ENCODE measurements around the gene FETUB. TPM values are rescaled to one million over a fixed set of nuclear protein-coding genes. Genes with fewer than 3 reads are reported as not detected.

The FETUB gene
- total RNA-seq, 2 experiments from 2014 or later = not detected

GRCh38 chr3:186651678-186652215, 11.5 kb downstream of the FETUB start:
- no peak overlapping the region for H3K27ac ChIP-seq (ENCODE audit: low read depth, low read length, poor library complexity, severe bottlenecking)
- no peaks in the 10 kb centered on the region for H3K9me2 ChIP-seq (ENCODE audit: insufficient read depth, low read length)
- H3K79me2 ChIP-seq (ENCODE audit: insufficient read depth, low read depth, low read length) = no peaks in the 10 kb centered on the region
- BruUV-seq (replicated peaks) = no TSS peak
- H3K4me1 ChIP-seq (ENCODE audit: insufficient read depth, low read length, poor library complexity, severe bottlenecking) = peaks cover 42% of the 10 kb centered on the region
- H3K4me3 ChIP-seq (ENCODE audit: low read depth, low read length, poor library complexity, severe bottlenecking) = no peak overlapping the region
- TF ChIP-seq, protein P1, sequence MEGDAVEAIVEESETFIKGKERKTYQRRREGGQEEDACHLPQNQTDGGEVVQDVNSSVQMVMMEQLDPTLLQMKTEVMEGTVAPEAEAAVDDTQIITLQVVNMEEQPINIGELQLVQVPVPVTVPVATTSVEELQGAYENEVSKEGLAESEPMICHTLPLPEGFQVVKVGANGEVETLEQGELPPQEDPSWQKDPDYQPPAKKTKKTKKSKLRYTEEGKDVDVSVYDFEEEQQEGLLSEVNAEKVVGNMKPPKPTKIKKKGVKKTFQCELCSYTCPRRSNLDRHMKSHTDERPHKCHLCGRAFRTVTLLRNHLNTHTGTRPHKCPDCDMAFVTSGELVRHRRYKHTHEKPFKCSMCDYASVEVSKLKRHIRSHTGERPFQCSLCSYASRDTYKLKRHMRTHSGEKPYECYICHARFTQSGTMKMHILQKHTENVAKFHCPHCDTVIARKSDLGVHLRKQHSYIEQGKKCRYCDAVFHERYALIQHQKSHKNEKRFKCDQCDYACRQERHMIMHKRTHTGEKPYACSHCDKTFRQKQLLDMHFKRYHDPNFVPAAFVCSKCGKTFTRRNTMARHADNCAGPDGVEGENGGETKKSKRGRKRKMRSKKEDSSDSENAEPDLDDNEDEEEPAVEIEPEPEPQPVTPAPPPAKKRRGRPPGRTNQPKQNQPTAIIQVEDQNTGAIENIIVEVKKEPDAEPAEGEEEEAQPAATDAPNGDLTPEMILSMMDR (conservative IDR thresholded peaks at IDR 0.05; ENCODE audit: low read length) = no peak
- TF ChIP-seq EZH2phosphoT487 (IDR thresholded peaks at IDR 0.05; ENCODE audit: borderline replicate concordance, low read depth, low read length) = no peak
- no peaks in the 10 kb centered on the region; the same call in 1 of the 2 replicates for H3K9me3 ChIP-seq (ENCODE audit: low read length)
- DNase-seq (ENCODE audit: low spot score) = no peak
- intact Hi-C loops (cut with micrococcal nuclease; ENCODE audit: unreplicated experiment) = no loop called here
- POLR2A ChIA-PET = interaction anchor here (0.6 to 0.7 kb wide), 2 partner anchors 385 to 1561 kb away, joined by 3 to 4 read pairs; no protein-coding TSS in a partner anchor
- H2AFZ ChIP-seq (ENCODE audit: low read length) = no peak overlapping the region; the same call in 1 of the 2 replicates
- no peaks in the 10 kb centered on the region for H3K36me3 ChIP-seq (ENCODE audit: insufficient read depth, low read length)
- CTCF ChIA-PET (ENCODE audit: unreplicated experiment) = no interaction called here
- H3K4me2 ChIP-seq (ENCODE audit: low read length) = peak overlapping the region; percentile 86; the same call in 1 of the 2 replicates
- no peaks in the 10 kb centered on the region for H4K20me1 ChIP-seq (ENCODE audit: insufficient read depth, low read length)

DNA sequence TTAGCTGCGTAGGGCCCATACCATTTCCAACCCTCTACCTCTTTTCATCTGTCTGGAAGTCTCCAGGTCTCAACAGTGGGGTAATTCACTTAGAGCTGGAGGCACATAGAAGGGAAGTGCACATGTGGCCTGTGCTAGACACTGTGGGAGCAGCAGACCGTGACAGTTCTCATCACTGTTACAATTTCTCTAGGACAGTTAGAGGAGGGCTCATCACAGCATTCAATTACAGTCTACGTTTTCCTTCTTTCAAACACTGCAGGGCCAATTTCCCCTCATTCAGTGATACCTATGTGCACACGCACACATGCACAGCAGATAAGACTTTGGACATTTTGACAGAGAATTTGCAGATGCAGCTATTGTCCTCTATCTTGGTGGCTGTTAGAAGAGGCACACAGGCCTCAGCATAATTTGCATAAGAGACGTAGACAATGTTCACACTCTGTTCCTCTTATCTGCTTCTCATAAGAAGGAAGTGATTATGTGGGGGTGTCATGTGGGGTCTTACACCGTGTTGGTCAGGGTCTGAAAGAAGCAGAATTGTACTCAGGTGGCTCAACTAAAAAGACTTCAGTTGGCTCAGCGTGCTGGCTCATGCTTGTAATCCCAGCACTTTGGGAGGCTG, 13.0 kb downstream of the FETUB start:
- TF ChIP-seq EZH2phosphoT487 (IDR thresholded peaks at IDR 0.05; ENCODE audit: borderline replicate concordance, low read depth, low read length) = no peak
- TF ChIP-seq, protein P1 (conservative IDR thresholded peaks at IDR 0.05; ENCODE audit: low read length) = no peak
- POLR2A ChIA-PET = interaction anchor here (0.6 to 1.7 kb wide), 8 partner anchors 9 to 377 kb away, joined by 3 to 6 read pairs (median 4); no protein-coding TSS in a partner anchor
- H4K20me1 ChIP-seq (ENCODE audit: insufficient read depth, low read length) = no peaks in the 10 kb centered on the region
- H3K9me2 ChIP-seq (ENCODE audit: insufficient read depth, low read length) = no peaks in the 10 kb centered on the region
- H3K4me1 ChIP-seq (ENCODE audit: insufficient read depth, low read length, poor library complexity, severe bottlenecking) = peaks cover 42% of the 10 kb centered on the region
- DNase-seq (ENCODE audit: low spot score) = peak; percentile 90
- peak overlapping the region; percentile 94 for H2AFZ ChIP-seq (ENCODE audit: low read length)
- H3K9me3 ChIP-seq (ENCODE audit: low read length) = no peaks in the 10 kb centered on the region; the same call in 1 of the 2 replicates
- peak overlapping the region; percentile 86 for H3K4me2 ChIP-seq (ENCODE audit: low read length)
- BruUV-seq (replicated peaks) = no TSS peak
- intact Hi-C loops (cut with micrococcal nuclease; ENCODE audit: unreplicated experiment) = no loop called here
- no peaks in the 10 kb centered on the region for H3K79me2 ChIP-seq (ENCODE audit: insufficient read depth, low read depth, low read length)
- no peaks in the 10 kb centered on the region for H3K36me3 ChIP-seq (ENCODE audit: insufficient read depth, low read length)
- H3K27ac ChIP-seq (ENCODE audit: low read depth, low read length, poor library complexity, severe bottlenecking) = peak overlapping the region; percentile 87
- CTCF ChIA-PET (ENCODE audit: unreplicated experiment) = interaction anchor here (0.7 to 1.3 kb wide), 2 partner anchors 36 to 38 kb away, joined by 3 to 4 read pairs; no protein-coding TSS in a partner anchor
- H3K4me3 ChIP-seq (ENCODE audit: low read depth, low read length, poor library complexity, severe bottlenecking) = peak overlapping the region; percentile 36

DNA sequence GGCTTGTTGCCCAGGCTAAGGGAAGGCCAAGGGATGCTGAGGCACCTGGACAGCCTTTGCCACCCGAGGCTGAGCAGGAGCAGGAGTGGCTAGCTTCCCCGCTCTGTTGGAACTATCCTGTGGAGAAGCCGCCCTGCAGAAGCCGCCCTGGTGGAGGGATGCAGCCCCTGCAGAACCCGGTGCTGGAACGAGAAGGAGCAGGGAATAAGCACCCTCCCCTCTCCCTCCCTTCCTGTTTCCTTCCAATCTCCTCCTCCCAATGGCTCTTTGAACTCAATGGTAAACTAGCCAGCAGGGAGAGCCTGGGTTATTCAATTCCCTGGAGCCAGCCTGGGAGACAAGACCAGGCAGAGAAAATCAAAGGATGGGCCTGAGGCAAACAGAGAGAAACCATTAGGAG, 13.8 kb downstream of the FETUB start:
- Histone ChIP-seq H3K36me3 (ENCODE audit: insufficient read depth, low read length) (no peaks in the 10 kb centered on the region), H3K9me3 (ENCODE audit: low read length) (no peaks in the 10 kb centered on the region; the same call in 1 of the 2 replicates), H3K4me3 (ENCODE audit: low read depth, low read length, poor library complexity, severe bottlenecking) (peak overlapping the region; percentile 36), H2AFZ (ENCODE audit: low read length) (peak overlapping the region; percentile 94; the same call in 1 of the 2 replicates), H3K4me1 (ENCODE audit: insufficient read depth, low read length, poor library complexity, severe bottlenecking) (peaks cover 42% of the 10 kb centered on the region), H3K9me2 (ENCODE audit: insufficient read depth, low read length) (no peaks in the 10 kb centered on the region), H3K4me2 (ENCODE audit: low read length) (peak overlapping the region; percentile 86), H4K20me1 (ENCODE audit: insufficient read depth, low read length) (no peaks in the 10 kb centered on the region), H3K27ac (ENCODE audit: low read depth, low read length, poor library complexity, severe bottlenecking) (peak overlapping the region; percentile 87), H3K79me2 (ENCODE audit: insufficient read depth, low read depth, low read length) (no peaks in the 10 kb centered on the region)
- ChIA-PET CTCF (ENCODE audit: unreplicated experiment) (no interaction called here), POLR2A (interaction anchor here (0.6 to 1.7 kb wide), 4 partner anchors 15 to 345 kb away, joined by 3 to 6 read pairs (median 4); no protein-coding TSS in a partner anchor)
- intact Hi-C loops (cut with micrococcal nuclease; ENCODE audit: unreplicated experiment) = no loop called here
- DNase-seq (ENCODE audit: low spot score) = peak; percentile 14
- TF ChIP-seq EZH2phosphoT487 (IDR thresholded peaks at IDR 0.05; ENCODE audit: borderline replicate concordance, low read depth, low read length) = no peak
- TF ChIP-seq, protein P1 (conservative IDR thresholded peaks at IDR 0.05; ENCODE audit: low read length) = peak; percentile 36
- BruUV-seq (replicated peaks) = no TSS peak

Data from OCI-LY7 (cell line).